Endothelial cell of umbilical vein (primary cell): ENCODE data around the gene VAC14. TPM values are rescaled to one million over a fixed set of nuclear protein-coding genes. Genes with fewer than 3 reads are reported as not detected.

Source experiments
- BruUV-seq: library from RNA; stranded (reverse); fragments of 400-500 nt; replicated peaks from 2 replicates; lab custom pipeline; 2021; lab: Mats Ljungman, UMichigan
- CTCF ChIA-PET: fragments of 300-600, 350-600 bp; sonication (Branson Sonifier 250); formaldehyde crosslinking; loops from one replicate; lab custom pipeline; 2021; ENCODE audit warnings: antibody characterized with exemption, inconsistent platforms; lab: Charles Lee
- POLR2A ChIA-PET: fragments of 300-600, 350-600 bp; sonication (Branson Sonifier 250); formaldehyde crosslinking; loops from one replicate; lab custom pipeline; 2021; ENCODE audit warnings: antibody characterized with exemption, inconsistent platforms; lab: Charles Lee
- DNase-seq: peaks from one replicate; pipeline ENCODE4 v3.0.0-alpha.2; 2011; ENCODE audit warnings: low read depth, low spot score
- FAIRE-seq: peaks from 2 replicates; lab custom pipeline; 2011; peaks lifted over from hg19 to GRCh38; lab: Jason Lieb, UNC
- H2AFZ ChIP-seq: 2 replicates; pipeline ENCODE4 v1.6.0; 2012; ENCODE audit warnings: low read depth, low read length, control low read depth, inconsistent platforms
- H3K27ac ChIP-seq: 2 replicates; pipeline ENCODE4 v1.5.1; 2011; ENCODE audit warnings: low read depth, mild to moderate bottlenecking, control low read depth, low read length, moderate library complexity; ENCODE audit not compliant: insufficient read depth
- H3K27me3 ChIP-seq, 2 experiments: 2 replicates each; pipeline versions ENCODE4 v1.6.0 to v1.6.1; 2011; ENCODE audit warnings: low read length in 2 of 2, mixed read lengths in 1 of 2; ENCODE audit not compliant: control insufficient read depth in 2 of 2, insufficient read depth in 2 of 2
- H3K36me3 ChIP-seq, 2 experiments: 2 replicates in 1 of 2; 3 replicates in 1 of 2; pipeline ENCODE4 v1.5.1; 2011; ENCODE audit warnings: low read length in 2 of 2, mild to moderate bottlenecking in 1 of 2, moderate library complexity in 1 of 2; ENCODE audit not compliant: control insufficient read depth in 2 of 2, insufficient read depth in 2 of 2; ENCODE audit errors: extremely low read depth in 1 of 2
- H3K4me1 ChIP-seq: 3 replicates; pipeline ENCODE4 v1.5.1; 2011; ENCODE audit warnings: mild to moderate bottlenecking, low read length; ENCODE audit not compliant: control insufficient read depth, insufficient read depth; ENCODE audit errors: extremely low read depth
- H3K4me2 ChIP-seq: 2 replicates; pipeline ENCODE4 v1.6.1; 2011; ENCODE audit warnings: low read length, control low read depth, mixed read lengths; ENCODE audit not compliant: insufficient read depth
- H3K4me3 ChIP-seq, 3 experiments: fragments of 200-600 bp in 1 of 3; sonication (generic), shearing (Covaris generic) in 1 of 3; replicated peaks in 1 of 3; 2 replicates each; pipeline ENCODE4 v1.5.1; 2011 to 2016; ENCODE audit warnings: control low read depth in 3 of 3, low read length in 3 of 3, mild to moderate bottlenecking in 2 of 3, inconsistent platforms in 1 of 3, low read depth in 1 of 3, moderate library complexity in 1 of 3; ENCODE audit not compliant: insufficient read depth in 1 of 3
- H3K79me2 ChIP-seq: 2 replicates; pipeline ENCODE4 v1.6.0; 2012; ENCODE audit warnings: low read length, inconsistent platforms; ENCODE audit not compliant: control insufficient read depth, insufficient read depth
- H3K9ac ChIP-seq: replicated peaks from 2 replicates; pipeline ENCODE3; 2011; ENCODE audit warnings: low read length, control low read depth; ENCODE audit not compliant: insufficient read depth; ENCODE audit errors: extremely low read depth
- H3K9me1 ChIP-seq: replicated peaks from 3 replicates; pipeline ENCODE4 v1.6.0; 2011; ENCODE audit warnings: mild to moderate bottlenecking, low read length; ENCODE audit not compliant: control insufficient read depth, insufficient read depth; ENCODE audit errors: extremely low read depth
- H3K9me3 ChIP-seq: replicated peaks from 2 replicates; pipeline ENCODE4 v1.5.1; 2012; ENCODE audit warnings: low read length, inconsistent platforms; ENCODE audit not compliant: control insufficient read depth, insufficient read depth
- H4K20me1 ChIP-seq: replicated peaks from 2 replicates; pipeline ENCODE3; 2011; ENCODE audit warnings: mild to moderate bottlenecking, low read length; ENCODE audit not compliant: control insufficient read depth, insufficient read depth; ENCODE audit errors: extremely low read depth
- EZH2 ChIP-seq: IDR thresholded peaks from 2 replicates; pipeline ENCODE4 v1.6.1; 2012; ENCODE audit warnings: borderline replicate concordance, low read depth, mild to moderate bottlenecking, moderate library complexity, low read length, inconsistent platforms; ENCODE audit not compliant: severe bottlenecking
- FOS ChIP-seq: IDR thresholded peaks from 2 replicates; pipeline ENCODE4 v1.6.1; 2011; ENCODE audit warnings: mild to moderate bottlenecking, low read length, moderate library complexity, borderline replicate concordance; ENCODE audit not compliant: insufficient read depth
- GATA2 ChIP-seq: IDR thresholded peaks from 2 replicates; pipeline ENCODE4 v1.7.0; 2011; ENCODE audit warnings: low read depth, mild to moderate bottlenecking, moderate library complexity, mixed read lengths, low read length; ENCODE audit not compliant: insufficient read length, insufficient read depth
- JUN ChIP-seq: IDR thresholded peaks from 2 replicates; pipeline ENCODE4 v1.6.1; 2011; ENCODE audit warnings: borderline replicate concordance, low read depth; ENCODE audit not compliant: insufficient read length, insufficient read depth
- MYC ChIP-seq: IDR thresholded peaks from one replicate; pipeline ENCODE4 v1.6.1; 2011; ENCODE audit warnings: mild to moderate bottlenecking, low read depth, low read length
- POLR2A ChIP-seq: IDR thresholded peaks from 2 replicates; pipeline ENCODE4 v1.6.1; 2012; ENCODE audit warnings: low read depth, mild to moderate bottlenecking, control low read depth, low read length
- POLR2AphosphoS5 ChIP-seq: IDR thresholded peaks from 2 replicates; pipeline ENCODE4 v1.6.1; 2012; ENCODE audit warnings: low read depth, mild to moderate bottlenecking, control low read depth, low read length, moderate library complexity; ENCODE audit not compliant: insufficient read depth
- dilution Hi-C: fragments of 300-500 bp; cut with MboI; formaldehyde crosslinking; loops from one replicate; pipeline ENCODE4 v1.15.0; 2019; ENCODE audit warnings: low sequenced_read_pairs; ENCODE audit not compliant: extremely low pct_ligation_motif_present
- intact Hi-C: fragments of 100-400 bp; cut with micrococcal nuclease; formaldehyde crosslinking; loops from one replicate; pipeline ENCODE4 v1.10.0; 2022
- polyA plus RNA-seq, 4 experiments: library from polyadenylated mRNA; depleted of rRNA in 3 of 4; stranded (reverse) in 3 of 4; unstranded in 1 of 4; fragments of >200 nt; gene quantifications; 2 replicates each; pipeline versions ENCODE4 v1.2.1 to v1.2.3, GENCODE V29; 2011 to 2012; ENCODE audit warnings: missing spikeins in 1 of 4
- total RNA-seq: library from RNA; stranded (reverse); gene quantifications from 2 replicates; pipeline ENCODE4 v1.2.3, GENCODE V29; 2021
- TF ChIP-seq, protein P1 (sequence below): IDR thresholded peaks from 2 replicates; pipeline ENCODE4 v1.6.1; 2011; ENCODE audit not compliant: insufficient read depth, insufficient read length
- TF ChIP-seq, protein P2 (sequence below), 2 donors: IDR thresholded peaks; 1 replicate in 1 of 2; 2 replicates in 1 of 2; pipeline ENCODE4 v1.5.1; 2011; ENCODE audit warnings: low read length in 2 of 2, mild to moderate bottlenecking in 2 of 2, moderate library complexity in 2 of 2, control low read depth in 1 of 2, inconsistent platforms in 1 of 2, low read depth in 1 of 2; ENCODE audit not compliant: insufficient read depth in 1 of 2; ENCODE audit errors: extremely low read depth in 1 of 2

Gene VAC14
- total and polyA plus RNA-seq, 2 donors (not counting 3 experiments of a cell fraction or from before 2014, with no cell fraction given), result 37.6 to 57.9 TPM

- FAIRE-seq (no peak), DNase-seq (no peak)
- H3K36me3 ChIP-seq, result peaks cover 0 to under 1% of the 10 kb centered on the region in 2 experiments
- H4K20me1 ChIP-seq, result no peaks in the 10 kb centered on the region
- CTCF ChIA-PET, result interaction anchor here (1.0 to 3.2 kb wide), 3 partner anchors 15 to 73 kb away, joined by 3 to 14 read pairs (median 6); no protein-coding TSS in a partner anchor
- TF ChIP-seq FOS (no peak), POLR2AphosphoS5 (no peak), EZH2 (no peak), JUN (no peak), GATA2 (no peak), POLR2A (no peak), MYC (no peak)
- TF ChIP-seq, protein P1, sequence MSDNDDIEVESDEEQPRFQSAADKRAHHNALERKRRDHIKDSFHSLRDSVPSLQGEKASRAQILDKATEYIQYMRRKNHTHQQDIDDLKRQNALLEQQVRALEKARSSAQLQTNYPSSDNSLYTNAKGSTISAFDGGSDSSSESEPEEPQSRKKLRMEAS, result no peak
- TF ChIP-seq, protein P2, sequence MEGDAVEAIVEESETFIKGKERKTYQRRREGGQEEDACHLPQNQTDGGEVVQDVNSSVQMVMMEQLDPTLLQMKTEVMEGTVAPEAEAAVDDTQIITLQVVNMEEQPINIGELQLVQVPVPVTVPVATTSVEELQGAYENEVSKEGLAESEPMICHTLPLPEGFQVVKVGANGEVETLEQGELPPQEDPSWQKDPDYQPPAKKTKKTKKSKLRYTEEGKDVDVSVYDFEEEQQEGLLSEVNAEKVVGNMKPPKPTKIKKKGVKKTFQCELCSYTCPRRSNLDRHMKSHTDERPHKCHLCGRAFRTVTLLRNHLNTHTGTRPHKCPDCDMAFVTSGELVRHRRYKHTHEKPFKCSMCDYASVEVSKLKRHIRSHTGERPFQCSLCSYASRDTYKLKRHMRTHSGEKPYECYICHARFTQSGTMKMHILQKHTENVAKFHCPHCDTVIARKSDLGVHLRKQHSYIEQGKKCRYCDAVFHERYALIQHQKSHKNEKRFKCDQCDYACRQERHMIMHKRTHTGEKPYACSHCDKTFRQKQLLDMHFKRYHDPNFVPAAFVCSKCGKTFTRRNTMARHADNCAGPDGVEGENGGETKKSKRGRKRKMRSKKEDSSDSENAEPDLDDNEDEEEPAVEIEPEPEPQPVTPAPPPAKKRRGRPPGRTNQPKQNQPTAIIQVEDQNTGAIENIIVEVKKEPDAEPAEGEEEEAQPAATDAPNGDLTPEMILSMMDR (IDR thresholded peaks at IDR 0.05; ENCODE audit: extremely low read depth in 1 of 2, insufficient read depth in 1 of 2, low read depth in 1 of 2, low read length in 2 of 2), result no peak
- POLR2A ChIA-PET, result no interaction called here
- H3K9me1 ChIP-seq, result no peaks in the 10 kb centered on the region
- no peaks in the 10 kb centered on the region for H3K9me3 ChIP-seq
- H3K4me3 ChIP-seq, result no peak overlapping the region
- H3K4me2 ChIP-seq, result no peak overlapping the region
- H3K27me3 ChIP-seq, result no peaks in the 10 kb centered on the region
- no peak overlapping the region for H3K9ac ChIP-seq
- intact Hi-C loops (no loop called here), dilution Hi-C loops (no loop called here)
- H3K79me2 ChIP-seq, result no peaks in the 10 kb centered on the region
- BruUV-seq, result no TSS peak
- H3K4me1 ChIP-seq, result peaks cover 16% of the 10 kb centered on the region
- H3K27ac ChIP-seq, result no peak overlapping the region
- H2AFZ ChIP-seq, result no peak overlapping the region
Measured at GRCh38 chr16:70753228-70753627, 47.7 kb downstream of the VAC14 start.
